GM18502 (cell line): ENCODE results near the gene EML4.

Experiments
- ATAC-seq: cut with Tn5 transposase; IDR thresholded peaks from one replicate; pipeline ENCODE4 v1.9.1; 2021; ENCODE audit warnings: mild to moderate bottlenecking; ENCODE audit not compliant: unreplicated experiment, poor library complexity

The EML4 gene

GRCh38 chr2:42217914-42218313, 48.8 kb downstream of the EML4 start:
- no peak for ATAC-seq

- ATAC-seq: no peak
Observed at GRCh38 chr2:42218712-42219111, 49.6 kb downstream of the EML4 start.

GRCh38 chr2:42219160-42219559, 50.0 kb downstream of the EML4 start:
- ATAC-seq: no peak

GRCh38 chr2:42220566-42220965, 51.4 kb downstream of the EML4 start:
- ATAC-seq: no peak

- ATAC-seq: no peak
Observed at GRCh38 chr2:42223067-42223854, 54.1 kb downstream of the EML4 start.

GRCh38 chr2:42223855-42224268, 54.7 kb downstream of the EML4 start:
- no peak for ATAC-seq

- ATAC-seq: no peak
Observed at GRCh38 chr2:42224422-42225067, 55.4 kb downstream of the EML4 start.

GRCh38 chr2:42225573-42225972, 56.4 kb downstream of the EML4 start:
- no peak for ATAC-seq

GRCh38 chr2:42227491-42227890, 58.3 kb downstream of the EML4 start:
- no peak for ATAC-seq

- ATAC-seq: no peak
Observed at GRCh38 chr2:42228101-42228500, 58.9 kb downstream of the EML4 start.

GRCh38 chr2:42229949-42230348, 60.8 kb downstream of the EML4 start:
- ATAC-seq: no peak

- no peak for ATAC-seq
Observed at GRCh38 chr2:42230891-42231290, 61.7 kb downstream of the EML4 start.

- no peak for ATAC-seq
Observed at GRCh38 chr2:42232024-42232423, 62.9 kb downstream of the EML4 start.

- ATAC-seq: no peak
Observed at GRCh38 chr2:42233976-42234441, 64.9 kb downstream of the EML4 start.

GRCh38 chr2:42236911-42237310, 67.8 kb downstream of the EML4 start:
- ATAC-seq: no peak

- peak; percentile 93 for ATAC-seq
Observed at GRCh38 chr2:42238644-42239288, 69.6 kb downstream of the EML4 start.

GRCh38 chr2:42239289-42239661, 70.1 kb downstream of the EML4 start:
- no peak for ATAC-seq

- ATAC-seq: no peak
Observed at GRCh38 chr2:42239811-42240210, 70.7 kb downstream of the EML4 start.

GRCh38 chr2:42241517-42241916, 72.4 kb downstream of the EML4 start:
- no peak for ATAC-seq

GRCh38 chr2:42243297-42243696, 74.1 kb downstream of the EML4 start:
- no peak for ATAC-seq

- ATAC-seq: no peak
Observed at GRCh38 chr2:42244520-42244919, 75.4 kb downstream of the EML4 start.
